Measurements from ENCODE around the gene ANKS4B.

DNA sequence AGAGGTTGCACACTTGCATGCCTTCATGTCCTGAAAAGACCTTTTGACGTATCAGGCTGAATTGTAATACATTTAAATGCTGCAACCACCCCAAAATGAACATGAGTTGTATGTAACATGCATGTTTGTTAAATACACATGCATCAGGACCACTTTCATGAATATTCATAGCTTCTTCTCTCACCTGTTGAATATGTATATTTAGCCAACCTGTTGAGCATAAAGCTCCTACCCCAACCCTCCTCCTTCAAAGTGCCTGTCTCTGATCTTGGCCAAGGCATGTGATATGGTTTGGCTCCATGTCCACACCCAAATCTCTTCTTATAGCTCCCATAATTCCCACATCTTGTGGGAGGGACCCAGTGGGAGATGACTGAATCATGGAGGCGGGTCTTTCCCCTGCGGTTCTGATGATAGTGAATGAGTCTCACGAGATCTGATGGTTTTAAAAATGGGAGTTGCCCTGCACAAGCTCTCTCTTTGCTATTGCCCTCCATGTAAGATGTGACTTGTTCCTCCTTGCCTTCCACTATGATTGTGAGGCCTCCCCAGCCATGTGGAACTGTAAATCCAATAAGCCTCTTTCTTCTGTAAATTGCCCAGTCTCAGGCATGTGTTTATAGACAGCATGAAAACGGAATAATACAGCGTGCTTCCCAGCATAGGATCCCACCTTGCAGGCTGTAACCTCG, 48.3 kb downstream of the ANKS4B start:
- TF ChIP-seq, protein P1, sequence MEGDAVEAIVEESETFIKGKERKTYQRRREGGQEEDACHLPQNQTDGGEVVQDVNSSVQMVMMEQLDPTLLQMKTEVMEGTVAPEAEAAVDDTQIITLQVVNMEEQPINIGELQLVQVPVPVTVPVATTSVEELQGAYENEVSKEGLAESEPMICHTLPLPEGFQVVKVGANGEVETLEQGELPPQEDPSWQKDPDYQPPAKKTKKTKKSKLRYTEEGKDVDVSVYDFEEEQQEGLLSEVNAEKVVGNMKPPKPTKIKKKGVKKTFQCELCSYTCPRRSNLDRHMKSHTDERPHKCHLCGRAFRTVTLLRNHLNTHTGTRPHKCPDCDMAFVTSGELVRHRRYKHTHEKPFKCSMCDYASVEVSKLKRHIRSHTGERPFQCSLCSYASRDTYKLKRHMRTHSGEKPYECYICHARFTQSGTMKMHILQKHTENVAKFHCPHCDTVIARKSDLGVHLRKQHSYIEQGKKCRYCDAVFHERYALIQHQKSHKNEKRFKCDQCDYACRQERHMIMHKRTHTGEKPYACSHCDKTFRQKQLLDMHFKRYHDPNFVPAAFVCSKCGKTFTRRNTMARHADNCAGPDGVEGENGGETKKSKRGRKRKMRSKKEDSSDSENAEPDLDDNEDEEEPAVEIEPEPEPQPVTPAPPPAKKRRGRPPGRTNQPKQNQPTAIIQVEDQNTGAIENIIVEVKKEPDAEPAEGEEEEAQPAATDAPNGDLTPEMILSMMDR (IDR thresholded peaks at IDR 0.05; ENCODE audit: insufficient read depth, low read depth, low read length) = no peak
- no peak for TF ChIP-seq EZH2 (IDR thresholded peaks at IDR 0.05; ENCODE audit: insufficient read depth, low read length)
